T-helper 2 cell treated with Interferon-gamma antibody and Interleukin-4, amounts not matched to agents 100 ng/mL and 5 ng/mL, for 36 hours (primary cell): ENCODE results near the gene OR51B4. TPM values are rescaled to one million over a fixed set of nuclear protein-coding genes. Genes with fewer than 3 reads are reported as not detected.
"Not testable (repeated sequence)": the region's sequence is repeated elsewhere in the genome, so short reads cannot be mapped to it uniquely, and the experiment has no call there.

Source experiments
- intact Hi-C: fragments of 100-400 bp; cut with micrococcal nuclease; formaldehyde crosslinking; loops from one replicate; pipeline ENCODE4 v1.15.1; 2023
- total RNA-seq: library from RNA; stranded (reverse); gene quantifications from 2 replicates; pipeline ENCODE4 v1.2.3, GENCODE V29; 2022

The OR51B4 gene
- total RNA-seq: not detected in 2 replicates

DNA sequence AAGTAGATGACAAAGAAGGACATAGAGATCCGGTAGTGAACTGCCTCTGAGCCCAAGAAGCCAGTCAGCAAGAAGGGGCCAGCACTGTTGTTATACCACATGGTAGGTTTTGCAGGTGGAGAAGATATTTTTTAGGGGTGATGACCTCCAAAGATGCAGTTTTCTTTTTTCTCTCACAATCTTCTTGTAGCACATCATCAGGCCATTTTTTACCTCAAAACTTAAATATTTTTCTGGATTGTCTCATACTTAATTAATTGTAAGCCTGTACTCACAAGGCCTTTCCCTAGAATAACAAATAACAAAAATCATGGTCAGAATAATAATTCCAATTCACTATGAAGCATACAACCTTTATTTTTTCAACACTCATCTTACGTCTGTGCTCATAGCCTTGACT is at the start of gene OR51B4:
TSS of gene OR51B4 (minus strand) at position 101 of the 400 bp plus-strand sequence. CDS start at position 101, 0 bp downstream.
- intact Hi-C loops: no loop called here

DNA sequence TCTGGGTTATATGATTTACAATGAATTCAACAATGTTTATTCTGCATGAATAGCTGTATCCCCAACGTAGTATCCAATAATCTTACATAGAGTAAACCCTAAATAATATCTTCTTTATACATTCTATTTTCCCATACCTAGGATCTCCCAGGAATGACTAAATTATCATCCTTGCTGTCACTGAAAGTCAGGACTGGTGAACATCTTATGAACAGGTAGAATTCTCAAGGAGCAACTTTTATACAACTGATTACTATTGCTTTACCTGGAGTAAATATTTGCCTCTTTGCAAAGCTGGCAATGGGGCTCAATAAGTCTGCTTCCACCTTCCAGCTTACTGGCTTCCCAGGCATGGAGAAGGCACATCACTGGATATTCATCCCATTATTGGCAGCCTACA is 49.5 kb upstream of the OR51B4 start, which contains the start of gene OR51B6:
TSS of gene OR51B6 (plus strand) at position 301 of the 400 bp plus-strand sequence. CDS start at position 301, 0 bp downstream.
- intact Hi-C loops: no loop called here

GRCh38 chr11:5349550-5349949 is 47.8 kb upstream of the OR51B4 start:
- intact Hi-C loops: no loop called here

- intact Hi-C loops: no loop called here
These were observed 46.9 kb upstream of the OR51B4 start for GRCh38 chr11:5348551-5349194.

GRCh38 chr11:5345831-5346230 is 44.1 kb upstream of the OR51B4 start:
- intact Hi-C loops: no loop called here

GRCh38 chr11:5343474-5344335 is 42.0 kb upstream of the OR51B4 start, which contains the start of gene OR51B5:
Gene OR51B5 (minus strand): TSS chr11:5343524. CDS start chr11:5343524, 0 bp downstream.
- intact Hi-C loops: no loop called here

DNA sequence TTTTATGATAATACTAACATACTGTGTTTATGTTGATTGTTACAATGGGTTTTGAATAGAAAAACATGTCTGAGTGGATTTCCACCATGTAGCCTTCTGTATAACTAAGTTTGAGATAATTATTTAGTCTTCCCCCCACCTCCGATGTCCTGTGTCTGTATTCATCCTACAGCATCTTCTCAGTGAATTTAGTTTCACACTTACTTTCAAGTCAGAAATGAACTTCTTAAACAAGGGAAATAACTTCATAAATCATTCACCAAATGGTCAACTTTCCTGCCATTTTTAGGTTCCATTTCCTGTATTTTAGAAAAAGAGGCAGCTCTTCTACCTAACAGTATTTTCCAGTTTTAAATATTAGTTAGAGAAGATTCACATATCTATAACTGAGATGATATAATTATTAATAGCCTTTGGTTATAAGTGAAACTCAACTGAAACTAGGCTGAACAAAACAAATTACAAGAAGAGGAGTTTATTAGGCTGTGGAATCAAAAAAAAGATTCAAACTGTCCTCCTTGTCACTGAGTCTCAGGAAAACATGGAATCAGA is 38.1 kb upstream of the OR51B4 start:
- intact Hi-C loops: no loop called here

- intact Hi-C loops: not testable (repeated sequence)
These were observed 35.5 kb upstream of the OR51B4 start for GRCh38 chr11:5337253-5337652.

DNA sequence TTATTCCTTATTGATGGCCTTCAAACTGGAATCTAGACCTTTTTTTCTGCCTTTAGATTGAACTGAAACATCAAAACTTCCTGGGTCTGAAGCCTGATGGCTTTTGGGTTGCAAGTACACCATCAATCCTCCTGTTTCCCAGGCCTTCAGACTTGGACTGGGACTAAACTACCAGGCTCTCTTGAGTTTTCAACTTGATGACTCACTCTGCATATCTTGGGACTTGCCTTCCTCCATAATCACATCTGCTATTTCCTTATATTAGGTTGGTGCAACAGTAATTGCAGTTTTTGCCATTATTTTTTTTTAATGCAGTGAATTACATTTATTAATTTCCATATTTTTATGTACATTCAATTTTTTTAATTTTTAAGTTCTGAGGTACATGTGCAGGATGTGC is 34.6 kb upstream of the OR51B4 start:
- intact Hi-C loops: no loop called here

GRCh38 chr11:5335170-5335569 is 33.4 kb upstream of the OR51B4 start:
- intact Hi-C loops: no loop called here

DNA sequence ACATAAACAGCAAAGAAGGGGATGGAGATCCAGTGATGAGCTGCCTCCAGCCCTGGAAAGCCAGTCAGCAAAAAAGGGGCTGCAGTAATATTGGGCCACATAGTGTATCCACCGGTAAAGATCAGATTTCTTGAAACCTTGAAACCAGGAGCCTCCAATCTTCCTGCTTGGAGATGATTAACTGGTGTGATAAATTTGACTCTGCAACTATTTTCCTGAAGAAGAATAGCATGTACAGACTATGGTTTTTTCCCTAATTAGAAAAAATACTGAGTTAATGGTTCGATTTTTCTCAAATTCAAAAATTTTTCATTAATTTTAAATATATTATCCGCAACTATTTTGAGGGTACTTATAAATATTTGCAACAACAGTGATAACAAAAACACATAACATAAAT is 22.5 kb upstream of the OR51B4 start, which contains the start of gene OR51B2:
TSS of gene OR51B2 (minus strand) at position 101 of the 400 bp plus-strand sequence. CDS start at position 101, 0 bp downstream.
- intact Hi-C loops: no loop called here

DNA sequence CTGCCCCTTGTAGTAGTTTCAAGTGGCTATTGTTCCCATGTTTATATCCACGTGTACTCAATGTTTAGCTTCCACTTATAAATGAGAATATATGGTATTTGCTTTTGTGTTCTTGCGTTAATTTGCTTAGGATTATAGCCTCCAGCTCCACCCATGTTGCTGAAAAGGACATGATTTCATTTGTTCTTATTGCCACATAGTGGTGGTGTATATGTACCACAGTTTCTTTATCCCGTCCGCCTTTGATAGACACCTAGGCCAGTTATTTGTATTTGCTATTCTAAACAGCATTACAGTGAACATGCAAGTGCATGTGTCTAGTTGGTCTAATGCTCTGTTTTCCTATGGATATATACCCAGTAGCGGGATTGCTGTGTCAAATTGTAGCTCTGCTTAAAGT is 15.5 kb upstream of the OR51B4 start:
- intact Hi-C loops: no loop called here

DNA sequence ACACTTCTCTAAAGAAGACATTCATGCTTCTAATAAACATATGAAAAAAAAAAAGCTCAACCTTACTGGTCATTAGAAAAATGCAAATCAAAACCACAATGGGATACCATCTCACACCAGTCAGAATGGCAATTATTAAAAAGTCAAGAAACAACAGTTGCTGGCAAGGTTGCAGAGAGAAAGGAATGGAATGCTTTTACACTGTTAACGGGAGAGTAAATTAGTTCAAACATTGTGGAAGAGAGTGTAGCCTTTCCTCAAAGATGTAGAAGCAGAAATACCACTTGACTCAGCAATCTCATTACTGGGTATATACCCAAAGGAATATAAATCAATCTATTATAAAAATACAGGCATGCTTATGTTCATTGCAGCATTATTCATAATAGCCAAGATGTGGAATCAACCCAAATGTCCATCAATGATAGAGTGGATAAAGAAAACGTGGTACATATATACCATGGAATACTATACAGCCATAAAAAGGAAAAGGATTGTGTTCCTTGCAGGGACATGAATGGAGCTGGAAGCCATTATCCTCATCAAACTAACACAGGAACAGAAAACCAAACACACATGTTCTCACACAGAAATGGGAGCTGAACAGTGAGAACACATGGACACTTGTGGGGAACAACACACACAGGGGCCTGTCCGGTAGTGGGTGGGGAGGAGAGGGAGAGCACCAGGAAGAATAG is 11.7 kb upstream of the OR51B4 start:
- intact Hi-C loops: not testable (repeated sequence)

GRCh38 chr11:5310423-5310822 is 8.7 kb upstream of the OR51B4 start:
- intact Hi-C loops: no loop called here

GRCh38 chr11:5307256-5308019 is 5.7 kb upstream of the OR51B4 start:
- intact Hi-C loops: no loop called here

DNA sequence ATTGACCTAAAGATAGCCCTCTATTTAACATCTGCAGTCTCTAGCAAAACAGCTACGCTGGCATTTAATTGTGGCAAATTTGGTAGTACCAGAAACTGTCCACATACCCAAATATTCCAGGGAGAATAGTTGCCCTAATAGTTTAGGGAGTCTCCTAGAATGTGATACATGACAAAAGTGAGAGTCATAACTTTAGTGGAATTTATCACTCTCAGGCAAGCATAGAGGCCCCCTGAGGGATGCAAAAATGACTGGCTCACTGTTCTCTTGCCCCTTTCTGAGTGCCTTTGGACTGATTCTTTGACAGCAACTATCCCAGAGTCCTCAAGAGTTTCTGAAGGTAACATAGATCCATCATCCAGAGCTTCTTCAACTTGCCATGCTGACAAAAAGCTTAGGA is 2.3 kb upstream of the OR51B4 start:
- intact Hi-C loops: no loop called here

DNA sequence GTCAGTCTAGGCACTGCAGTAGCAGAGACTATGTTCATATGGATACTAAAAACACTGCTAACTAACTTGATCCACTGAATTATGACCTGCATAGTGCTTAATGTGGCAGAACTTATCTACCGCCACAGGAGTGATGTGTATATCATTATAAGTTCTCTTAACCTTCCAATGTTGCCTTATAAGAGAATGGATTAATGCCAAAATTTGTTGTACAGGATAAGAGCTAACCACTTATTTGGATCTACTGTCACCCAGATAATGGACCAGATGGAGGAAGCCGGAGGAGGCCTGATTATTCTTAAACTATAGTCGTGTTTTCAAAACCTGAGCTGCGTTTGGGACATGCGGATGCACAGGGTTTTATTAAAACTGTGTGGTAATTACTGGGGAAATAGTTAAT is 1.9 kb upstream of the OR51B4 start:
- intact Hi-C loops: no loop called here

DNA sequence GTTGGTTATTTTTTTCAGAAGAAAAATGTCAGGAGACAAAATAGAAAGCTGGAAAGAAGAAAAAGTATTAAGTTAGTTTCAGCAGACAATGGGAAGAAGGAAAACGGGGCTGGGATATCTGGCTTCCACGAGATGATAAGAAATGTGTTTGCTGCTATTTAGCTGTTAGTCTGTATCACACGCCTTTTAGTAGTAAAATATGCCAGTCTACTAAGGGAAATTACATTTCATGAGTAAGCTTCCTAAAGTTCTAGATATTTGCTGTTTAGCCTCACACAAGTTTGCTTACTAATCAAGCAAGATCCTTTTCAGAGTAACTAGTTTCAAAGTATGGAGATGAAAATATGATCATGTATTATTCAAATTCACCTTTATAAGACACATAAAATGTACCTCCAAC is 1.5 kb downstream of the OR51B4 start:
- intact Hi-C loops: no loop called here

- intact Hi-C loops: no loop called here
These were observed 3.3 kb downstream of the OR51B4 start for GRCh38 chr11:5298451-5298850.

DNA sequence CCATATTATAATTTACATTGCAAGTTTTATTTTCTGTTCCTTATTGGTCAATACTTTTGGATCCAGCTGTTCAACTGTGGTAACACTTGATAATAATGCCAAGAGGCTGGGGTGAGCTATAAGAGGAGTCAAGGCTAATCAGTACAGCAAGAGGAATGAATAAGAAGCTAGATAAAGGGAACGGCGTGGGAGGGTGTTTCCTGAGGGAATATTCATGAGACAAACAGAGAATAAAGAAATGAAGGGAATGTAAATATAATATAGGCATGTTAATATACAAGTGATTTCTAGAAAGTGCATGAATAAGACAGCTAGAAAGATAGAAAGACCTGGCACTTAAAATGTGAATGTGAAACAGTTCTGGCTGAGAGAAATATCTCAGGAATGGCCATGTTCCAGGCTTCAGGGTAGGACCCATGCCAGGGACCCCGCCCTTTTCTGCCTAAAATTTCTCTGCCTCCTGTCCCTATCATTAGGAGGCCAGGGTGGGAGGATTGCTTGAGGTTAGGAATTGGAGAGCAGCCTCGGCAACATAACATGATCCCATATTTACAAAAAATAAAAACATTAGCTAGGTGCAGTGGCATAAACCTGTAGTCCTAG is 3.9 kb downstream of the OR51B4 start:
- intact Hi-C loops: no loop called here
